ENCODE data around the gene FZR1.
A peak's percentile ranks its signal among the peaks of the same experiment; 100 is the strongest.

FZR1 gene

GRCh38 chr19:3477951-3478350, 28.2 kb upstream of the FZR1 start:
- DNase-seq (no peak), ATAC-seq (ENCODE audit: insufficient read depth, low read depth) (no peak)
- Histone ChIP-seq H3K36me3 (ENCODE audit: insufficient read depth, low read length) (no peaks in the 10 kb centered on the region; the same call in 1 of the 2 replicates), H3K4me1 (ENCODE audit: insufficient read depth, low read length) (peaks cover 31% of the 10 kb centered on the region), H3K9me3 (ENCODE audit: insufficient read depth, low read length, severe bottlenecking) (no peaks in the 10 kb centered on the region), H3K79me2 (ENCODE audit: insufficient read depth, low read length) (no peaks in the 10 kb centered on the region), H3K4me2 (ENCODE audit: insufficient read depth, low read length) (peak overlapping the region; percentile 68), H2AFZ (ENCODE audit: low read depth, low read length) (0 out of 2 replicates have a peak overlapping the region, but pooled peaks have one; percentile 59), H3K9ac (ENCODE audit: low read depth, low read length) (peak overlapping the region; percentile 65), H4K20me1 (ENCODE audit: insufficient read depth, low read length) (no peaks in the 10 kb centered on the region), H3K27me3 (ENCODE audit: insufficient read depth, low read length, poor library complexity) (no peaks in the 10 kb centered on the region), H3K4me3 (ENCODE audit: low read depth in 1 of 2, low read length in 2 of 2) (peak overlapping the region in 1 of 2 experiments; percentile 59; a peak in 2 of 4 replicates), H3K27ac (ENCODE audit: low read length) (peak overlapping the region; percentile 90)
- TF ChIP-seq CTCF (IDR thresholded peaks at IDR 0.05; ENCODE audit: borderline replicate concordance, extremely low read depth, low read length, poor library complexity, severe bottlenecking) = no peak
- no peak for TF ChIP-seq EZH2 (IDR thresholded peaks at IDR 0.05; ENCODE audit: borderline replicate concordance, low read depth, low read length, severe bottlenecking)

GRCh38 chr19:3478409-3479176, 27.5 kb upstream of the FZR1 start:
- Histone ChIP-seq H3K36me3 (ENCODE audit: insufficient read depth, low read length) (no peaks in the 10 kb centered on the region; the same call in 1 of the 2 replicates), H3K4me3 (ENCODE audit: low read depth in 1 of 2, low read length in 2 of 2) (peak overlapping the region; percentile 16 to 59; a peak in 3 of 4 replicates), H2AFZ (ENCODE audit: low read depth, low read length) (peak overlapping the region; percentile 59), H3K9me3 (ENCODE audit: insufficient read depth, low read length, severe bottlenecking) (no peaks in the 10 kb centered on the region), H3K9ac (ENCODE audit: low read depth, low read length) (peak overlapping the region; percentile 65), H3K27me3 (ENCODE audit: insufficient read depth, low read length, poor library complexity) (no peaks in the 10 kb centered on the region), H3K4me2 (ENCODE audit: insufficient read depth, low read length) (peak overlapping the region; percentile 68), H4K20me1 (ENCODE audit: insufficient read depth, low read length) (no peaks in the 10 kb centered on the region), H3K27ac (ENCODE audit: low read length) (peak overlapping the region; percentile 90), H3K4me1 (ENCODE audit: insufficient read depth, low read length) (peaks cover 31% of the 10 kb centered on the region), H3K79me2 (ENCODE audit: insufficient read depth, low read length) (no peaks in the 10 kb centered on the region)
- DNase-seq (peak; percentile 87), ATAC-seq (ENCODE audit: insufficient read depth, low read depth) (peak; percentile 68)
- TF ChIP-seq EZH2 (IDR thresholded peaks at IDR 0.05; ENCODE audit: borderline replicate concordance, low read depth, low read length, severe bottlenecking) (no peak), CTCF (IDR thresholded peaks at IDR 0.05; ENCODE audit: borderline replicate concordance, extremely low read depth, low read length, poor library complexity, severe bottlenecking) (peak; percentile 10)

GRCh38 chr19:3479177-3479833, 26.8 kb upstream of the FZR1 start:
- DNase-seq (peak; percentile 95), ATAC-seq (ENCODE audit: insufficient read depth, low read depth) (peak; percentile 69)
- Histone ChIP-seq H3K27ac (ENCODE audit: low read length) (peak overlapping the region; percentile 90), H3K9ac (ENCODE audit: low read depth, low read length) (peak overlapping the region; percentile 65), H3K4me1 (ENCODE audit: insufficient read depth, low read length) (peaks cover 31% of the 10 kb centered on the region), H2AFZ (ENCODE audit: low read depth, low read length) (peak overlapping the region; percentile 59; the same call in 1 of the 2 replicates), H3K27me3 (ENCODE audit: insufficient read depth, low read length, poor library complexity) (no peaks in the 10 kb centered on the region), H3K4me3 (ENCODE audit: low read depth in 1 of 2, low read length in 2 of 2) (peak overlapping the region; percentile 16 to 59; a peak in 3 of 4 replicates), H3K4me2 (ENCODE audit: insufficient read depth, low read length) (peak overlapping the region; percentile 68), H3K79me2 (ENCODE audit: insufficient read depth, low read length) (no peaks in the 10 kb centered on the region), H3K9me3 (ENCODE audit: insufficient read depth, low read length, severe bottlenecking) (no peaks in the 10 kb centered on the region), H4K20me1 (ENCODE audit: insufficient read depth, low read length) (no peaks in the 10 kb centered on the region), H3K36me3 (ENCODE audit: insufficient read depth, low read length) (no peaks in the 10 kb centered on the region; the same call in 1 of the 2 replicates)
- no peak for TF ChIP-seq CTCF (IDR thresholded peaks at IDR 0.05; ENCODE audit: borderline replicate concordance, extremely low read depth, low read length, poor library complexity, severe bottlenecking)
- no peak for TF ChIP-seq EZH2 (IDR thresholded peaks at IDR 0.05; ENCODE audit: borderline replicate concordance, low read depth, low read length, severe bottlenecking)

All from DND-41 (cell line).